ENCODE results near the gene PARD6G.

PARD6G gene

GRCh38 chr18:80187956-80188642, 59.2 kb downstream of the PARD6G start:
- no peak for DNase-seq

- no peak for DNase-seq
Observed at GRCh38 chr18:80185545-80185944, 61.8 kb downstream of the PARD6G start.

GRCh38 chr18:80184243-80184772, 63.0 kb downstream of the PARD6G start:
- DNase-seq = no peak

GRCh38 chr18:80183273-80184050, 63.9 kb downstream of the PARD6G start:
- no peak for DNase-seq

DNA sequence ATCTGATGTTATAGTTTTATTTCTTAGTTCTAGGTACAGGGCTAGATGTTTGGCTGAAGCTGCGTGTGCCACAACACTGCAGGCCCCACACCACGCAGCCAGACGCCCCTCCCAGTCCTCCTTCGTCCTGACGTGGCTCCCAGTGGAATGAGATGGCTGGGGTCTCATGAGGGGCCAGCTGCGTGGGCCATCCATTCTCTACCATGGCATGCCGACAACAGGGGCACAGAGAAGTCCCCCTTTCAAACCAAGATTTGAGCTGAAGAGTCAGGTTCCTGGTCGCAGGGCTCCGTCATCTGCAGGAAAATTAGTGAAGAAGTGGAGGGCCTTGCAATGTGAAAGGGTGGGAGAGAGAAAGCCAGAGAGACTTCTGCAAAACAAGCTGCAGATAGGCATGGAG, 64.5 kb downstream of the PARD6G start:
- no peak for DNase-seq

- no peak for DNase-seq
Observed at GRCh38 chr18:80181642-80182461, 65.5 kb downstream of the PARD6G start.

GRCh38 chr18:80180778-80181564, 66.3 kb downstream of the PARD6G start:
- DNase-seq = no peak

- no peak for DNase-seq
Observed at GRCh38 chr18:80179857-80180558, 67.3 kb downstream of the PARD6G start.

DNA sequence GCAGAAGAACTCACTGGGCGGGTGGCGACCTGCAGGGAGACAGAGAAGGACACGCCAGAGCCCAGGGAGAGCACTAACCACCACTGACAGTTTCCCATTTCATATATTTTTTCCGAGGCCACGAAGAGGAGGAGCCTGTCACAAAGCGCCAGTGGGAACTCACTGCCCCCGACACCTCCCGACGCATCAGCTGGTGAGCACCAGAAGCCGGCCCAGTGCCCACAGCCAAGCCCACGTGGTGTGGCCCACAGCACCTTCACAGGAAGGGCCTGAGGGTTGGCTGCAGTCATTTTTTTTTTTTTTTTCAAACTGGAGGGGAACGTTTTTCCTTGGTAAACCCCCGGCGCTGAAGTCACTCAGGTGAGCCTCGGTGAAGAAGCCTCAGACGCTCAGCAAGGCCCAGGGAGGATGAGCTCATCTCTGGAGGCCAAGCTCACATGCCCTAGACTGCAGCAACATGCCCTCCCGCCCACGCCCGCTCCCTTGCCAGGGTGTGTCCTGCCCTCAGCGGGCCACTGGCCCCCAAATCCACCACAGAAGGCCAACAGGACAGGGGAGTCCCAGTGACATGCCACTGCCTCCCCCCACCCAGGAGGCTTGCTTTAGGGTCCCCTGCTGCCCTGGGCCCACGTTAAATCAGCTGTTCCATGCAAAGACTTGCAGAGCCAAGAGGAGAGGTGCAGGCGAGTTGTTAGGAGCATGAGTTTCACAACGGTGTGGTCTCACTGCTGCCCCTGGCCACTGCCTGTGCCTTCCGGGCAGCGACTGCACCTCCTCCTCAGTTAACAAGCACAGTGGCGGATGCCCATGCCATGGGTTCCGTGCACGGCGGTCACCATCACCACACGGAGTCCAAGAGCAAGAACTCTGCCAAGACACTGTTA, 68.1 kb downstream of the PARD6G start:
- DNase-seq = no peak

- DNase-seq = no peak
Observed at GRCh38 chr18:80177128-80177527, 70.2 kb downstream of the PARD6G start.

DNA sequence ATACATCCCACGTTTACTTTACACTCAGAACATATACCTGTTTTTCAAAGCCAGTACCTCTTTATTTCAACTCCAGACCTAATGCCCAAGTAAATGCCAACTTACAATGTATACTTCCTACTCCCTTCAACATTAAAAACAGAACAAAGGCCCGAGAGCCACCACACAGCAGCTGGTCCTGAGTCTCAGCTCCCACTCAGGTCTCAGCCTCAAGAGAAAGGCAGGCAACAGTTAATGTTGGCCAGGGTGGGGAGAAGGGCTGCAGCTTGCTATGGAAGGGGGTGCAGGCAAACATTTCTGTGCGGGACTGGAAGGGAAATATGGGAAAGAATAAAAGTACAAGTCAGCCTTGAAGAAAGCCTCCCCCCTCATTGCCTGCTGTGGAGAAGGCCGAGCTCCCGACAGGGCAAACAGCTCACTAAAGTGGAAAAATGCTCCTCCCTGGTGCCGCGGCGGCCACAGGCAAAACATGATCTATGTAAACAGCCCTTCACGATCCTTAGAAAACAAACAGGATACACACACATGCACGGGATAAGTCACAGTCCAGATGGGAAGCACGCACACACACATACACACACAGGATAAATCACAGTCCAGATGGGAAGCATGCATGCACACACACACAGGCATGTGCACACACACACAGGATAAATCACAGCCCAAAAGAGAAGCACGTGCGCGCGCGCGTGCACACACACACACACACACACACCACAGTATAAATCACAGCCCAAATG, 70.8 kb downstream of the PARD6G start:
- no peak for DNase-seq

DNA sequence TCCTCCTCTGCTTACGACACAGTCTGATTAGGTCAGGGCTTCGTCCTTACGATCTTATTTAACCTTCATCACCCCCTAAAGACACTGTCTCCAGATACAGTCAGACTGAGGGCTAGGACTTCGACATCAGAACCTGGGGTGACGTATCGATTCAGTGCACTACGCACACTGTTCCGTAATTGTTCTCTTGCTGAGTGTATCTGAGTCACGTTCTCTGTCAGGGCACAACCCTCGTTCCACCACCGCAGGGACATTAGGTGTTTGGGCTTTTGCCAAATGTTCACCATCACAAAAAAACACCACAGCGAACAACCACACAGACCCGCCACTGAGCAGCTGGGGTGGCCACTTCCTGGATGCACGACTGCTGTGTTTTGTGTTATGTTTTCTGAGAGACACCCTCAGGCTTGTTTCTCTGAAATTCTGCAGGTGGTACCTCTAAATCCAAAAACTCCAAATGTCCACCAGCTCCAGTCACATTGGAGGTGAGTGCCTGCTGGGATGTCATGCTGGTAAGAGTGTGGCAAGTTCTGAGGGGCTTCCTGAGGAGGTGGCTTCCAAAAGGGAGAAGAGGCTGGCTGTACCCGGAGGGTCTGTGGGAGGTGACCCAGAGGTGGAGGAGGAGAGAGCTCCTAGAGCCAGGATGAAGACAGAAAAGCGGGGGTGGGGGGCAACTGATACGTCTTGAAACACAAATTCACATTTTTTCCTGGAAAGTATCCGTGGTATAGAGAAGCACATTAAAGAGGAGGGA, 71.7 kb downstream of the PARD6G start:
- no peak for DNase-seq

- no peak for DNase-seq
Observed at GRCh38 chr18:80173060-80173459, 74.3 kb downstream of the PARD6G start.

DNA sequence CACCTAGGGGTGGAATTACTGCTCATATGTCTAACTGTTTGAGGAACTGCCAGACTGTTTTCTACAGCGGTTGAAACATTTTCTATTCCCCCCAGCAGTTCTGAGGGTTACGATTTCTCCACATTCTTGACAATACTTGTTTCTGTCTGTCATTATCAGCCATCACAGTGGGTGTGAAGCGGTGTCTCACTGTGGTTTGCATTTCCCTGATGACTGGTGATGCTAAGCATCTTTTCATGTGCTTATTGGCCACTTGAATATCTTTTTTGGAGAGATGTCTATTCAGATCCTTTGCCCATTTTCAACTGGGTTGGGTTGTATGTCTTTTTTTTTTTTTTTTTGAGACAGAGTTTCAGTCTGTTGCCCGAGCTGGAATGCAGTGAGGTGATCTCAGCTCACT, 75.3 kb downstream of the PARD6G start:
- DNase-seq = no peak

- DNase-seq = no peak
Observed at GRCh38 chr18:80171054-80171872, 76.1 kb downstream of the PARD6G start.

DNA sequence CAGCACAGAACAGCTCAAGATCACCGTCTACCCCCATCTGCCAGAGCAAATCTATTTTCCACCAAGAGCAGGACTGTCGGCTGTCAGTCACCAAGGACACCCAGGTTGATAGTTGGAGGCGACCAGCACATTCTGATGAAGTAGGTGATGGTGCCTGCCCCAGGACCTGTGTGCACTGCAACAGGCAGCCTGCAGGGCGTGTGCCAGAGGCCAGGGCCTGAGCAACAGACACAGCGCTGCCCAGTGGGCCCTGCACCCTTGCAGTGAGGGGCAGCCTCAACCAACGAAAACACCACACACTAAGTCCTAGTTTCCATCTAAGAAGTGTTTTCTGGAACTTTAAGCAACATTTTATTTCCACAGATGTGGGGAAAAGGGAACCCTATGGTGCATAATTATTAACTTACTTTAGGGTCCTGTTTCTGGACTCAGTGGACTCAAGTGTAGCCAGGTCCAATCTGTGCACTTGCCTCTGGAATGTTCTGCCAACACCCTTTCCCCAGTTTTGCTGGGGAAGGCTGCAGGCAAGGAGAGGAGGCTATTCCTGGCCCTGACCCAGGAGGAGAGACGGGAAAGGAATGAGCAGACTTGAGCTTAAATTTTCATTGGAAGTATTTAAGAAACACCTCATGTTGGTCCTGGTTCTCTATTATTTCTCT, 76.8 kb downstream of the PARD6G start:
- no peak for DNase-seq

DNA sequence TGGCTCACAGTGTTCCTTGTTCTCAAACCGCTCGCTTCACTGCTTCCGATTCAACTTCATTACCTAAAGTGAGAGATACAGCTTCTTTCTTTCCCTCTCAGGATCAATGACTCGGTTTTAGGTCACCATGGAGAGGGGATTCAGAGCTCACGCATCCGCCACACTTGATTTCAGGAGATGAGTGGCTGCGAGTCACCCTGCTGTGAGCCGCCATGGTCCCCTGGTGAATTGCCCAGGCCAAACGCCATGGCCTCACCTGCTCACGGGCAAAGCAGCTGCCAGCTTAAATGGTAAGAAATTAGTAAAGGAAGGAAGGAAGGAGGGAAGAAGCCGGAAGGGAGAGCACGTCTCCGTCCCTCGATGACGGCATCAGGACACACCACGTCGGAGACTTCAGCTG, 77.7 kb downstream of the PARD6G start:
- no peak for DNase-seq

DNA sequence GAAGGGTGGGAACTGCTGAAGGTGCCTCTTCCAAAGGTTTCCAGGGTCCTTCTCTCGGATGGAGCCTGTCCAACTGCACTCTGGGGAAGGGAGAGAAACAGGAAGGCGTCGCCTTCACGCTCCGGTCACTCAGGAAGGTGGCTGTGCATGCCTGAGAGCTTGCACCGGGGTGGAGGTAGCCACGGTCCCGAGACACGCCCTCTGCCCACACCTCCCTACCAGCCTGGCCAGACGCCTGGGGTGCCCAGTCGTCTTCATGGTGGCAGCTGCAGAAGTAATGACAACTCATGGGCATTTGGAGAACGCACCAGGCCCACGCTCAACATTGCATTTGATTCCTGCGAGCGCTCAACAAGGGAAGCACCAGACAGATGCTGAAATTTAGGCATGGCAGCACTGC, 78.3 kb downstream of the PARD6G start:
- DNase-seq = no peak
